H9 (cell line): ENCODE measurements around the gene DES. TPM values are rescaled to one million over a fixed set of nuclear protein-coding genes. Genes with fewer than 3 reads are reported as not detected.

Experiments used
- DNase-seq: peaks from one replicate; pipeline ENCODE4 v3.0.0-alpha.2; 2017
- H2AFZ ChIP-seq: one replicate; pipeline ENCODE4 v1.6.1; 2013; ENCODE audit warnings: mild to moderate bottlenecking, low read length, control low read depth, moderate library complexity
- H2AK5ac ChIP-seq: 2 replicates; pipeline ENCODE4 v1.6.1; 2013; ENCODE audit warnings: low read length, control low read depth, mixed read lengths; ENCODE audit not compliant: insufficient read length
- H2BK120ac ChIP-seq: one replicate; pipeline ENCODE4 v1.6.1; 2013; ENCODE audit warnings: low read depth, mild to moderate bottlenecking, low read length, control low read depth, inconsistent platforms; ENCODE audit not compliant: poor library complexity, severe bottlenecking
- H2BK12ac ChIP-seq: 2 replicates; pipeline ENCODE4 v1.6.1; 2013; ENCODE audit warnings: low read length, control low read depth, mixed read lengths, low read depth; ENCODE audit not compliant: insufficient read length
- H2BK15ac ChIP-seq: 2 replicates; pipeline ENCODE4 v1.6.1; 2013; ENCODE audit warnings: low read depth, low read length, control low read depth
- H2BK20ac ChIP-seq: one replicate; pipeline ENCODE4 v1.6.1; 2013; ENCODE audit warnings: low read depth, mild to moderate bottlenecking, low read length, control low read depth, inconsistent platforms; ENCODE audit not compliant: poor library complexity, severe bottlenecking
- H2BK5ac ChIP-seq: 2 replicates; pipeline ENCODE4 v1.6.1; 2013; ENCODE audit warnings: low read length, control low read depth, mixed read lengths; ENCODE audit not compliant: insufficient read length
- H3K14ac ChIP-seq: 2 replicates; pipeline ENCODE4 v1.6.1; 2013; ENCODE audit warnings: low read length, control low read depth; ENCODE audit not compliant: insufficient read depth
- H3K18ac ChIP-seq: 2 replicates; pipeline ENCODE4 v1.6.1; 2013; ENCODE audit warnings: low read depth, mild to moderate bottlenecking, mixed read lengths, low read length, control low read depth; ENCODE audit not compliant: insufficient read length
- H3K23ac ChIP-seq: 2 replicates; pipeline ENCODE4 v1.6.1; 2013; ENCODE audit warnings: low read length, control low read depth, mixed read lengths, low read depth; ENCODE audit not compliant: insufficient read length
- H3K23me2 ChIP-seq: 2 replicates; pipeline ENCODE4 v1.6.1; 2013; ENCODE audit warnings: low read depth, mild to moderate bottlenecking, mixed read lengths, low read length, control low read depth; ENCODE audit not compliant: insufficient read length, poor library complexity, severe bottlenecking
- H3K27ac ChIP-seq: 2 replicates; pipeline ENCODE4 v1.5.1; 2013; ENCODE audit warnings: low read length, control low read depth, mixed read lengths, low read depth; ENCODE audit not compliant: insufficient read length
- H3K27me3 ChIP-seq: 2 replicates; pipeline ENCODE4 v1.6.1; 2013; ENCODE audit warnings: low read length, control low read depth, inconsistent platforms; ENCODE audit not compliant: insufficient read depth
- H3K4ac ChIP-seq: 2 replicates; pipeline ENCODE4 v1.6.1; 2013; ENCODE audit warnings: low read depth, mild to moderate bottlenecking, control low read depth, inconsistent platforms, low read length, moderate library complexity
- H3K4me1 ChIP-seq: 2 replicates; pipeline ENCODE4 v1.6.1; 2013; ENCODE audit warnings: low read length, control low read depth, inconsistent platforms; ENCODE audit not compliant: insufficient read depth
- H3K4me2 ChIP-seq: 2 replicates; pipeline ENCODE4 v1.6.1; 2013; ENCODE audit warnings: low read length, control low read depth, mixed read lengths; ENCODE audit not compliant: insufficient read length, insufficient read depth
- H3K56ac ChIP-seq: 2 replicates; pipeline ENCODE4 v1.6.1; 2013; ENCODE audit warnings: low read depth, mild to moderate bottlenecking, mixed read lengths, low read length, control low read depth; ENCODE audit not compliant: insufficient read length
- H3K79me1 ChIP-seq: 2 replicates; pipeline ENCODE4 v1.6.1; 2013; ENCODE audit warnings: low read depth, mild to moderate bottlenecking, moderate library complexity, low read length, control low read depth, inconsistent platforms; ENCODE audit not compliant: insufficient read depth, poor library complexity, severe bottlenecking
- H3K79me2 ChIP-seq: 2 replicates; pipeline ENCODE4 v1.6.1; 2013; ENCODE audit warnings: low read length, control low read depth, inconsistent platforms; ENCODE audit not compliant: insufficient read depth
- H3K9ac ChIP-seq: 2 replicates; pipeline ENCODE4 v1.6.1; 2013; ENCODE audit warnings: low read length, control low read depth, mixed read lengths; ENCODE audit not compliant: insufficient read length; ENCODE audit errors: extremely low read depth
- H3K9me3 ChIP-seq: one replicate; pipeline ENCODE4 v1.6.1; 2013; ENCODE audit warnings: low read depth, low read length, inconsistent platforms; ENCODE audit not compliant: control insufficient read depth
- H3T11ph ChIP-seq: one replicate; pipeline ENCODE4 v1.6.1; 2013; ENCODE audit warnings: mild to moderate bottlenecking, low read length, control low read depth, inconsistent platforms
- H4K20me1 ChIP-seq: one replicate; pipeline ENCODE4 v1.6.1; 2013; ENCODE audit not compliant: control insufficient read depth, insufficient read length, insufficient read depth
- H4K5ac ChIP-seq: 2 replicates; pipeline ENCODE4 v1.6.1; 2013; ENCODE audit warnings: low read depth, mild to moderate bottlenecking, mixed read lengths, low read length, control low read depth; ENCODE audit not compliant: insufficient read length
- H4K8ac ChIP-seq: replicated peaks from 2 replicates; pipeline ENCODE4 v1.6.1; 2013; ENCODE audit warnings: low read length, control low read depth, mixed read lengths, low read depth; ENCODE audit not compliant: insufficient read length
- H4K91ac ChIP-seq: 2 replicates; pipeline ENCODE4 v1.6.1; 2013; ENCODE audit warnings: low read depth, mild to moderate bottlenecking, moderate library complexity, mixed read lengths, low read length, control low read depth; ENCODE audit not compliant: insufficient read length
- H3K27ac Mint-ChIP-seq, 3 experiments: 2 replicates in 2 of 3; 3 replicates in 1 of 3; pipeline ENCODE4 v1.8.0; 2020 to 2021; ENCODE audit warnings: mixed read lengths in 3 of 3, mild to moderate bottlenecking in 1 of 3, moderate library complexity in 1 of 3
- H3K27me3 Mint-ChIP-seq: 2 replicates; pipeline ENCODE4 v1.8.0; 2021; ENCODE audit warnings: low read depth, mild to moderate bottlenecking, moderate library complexity, mixed read lengths
- H3K36me3 Mint-ChIP-seq, 3 experiments: 2 replicates in 2 of 3; 3 replicates in 1 of 3; pipeline ENCODE4 v1.8.0; 2020 to 2021; ENCODE audit warnings: low read depth in 3 of 3, mixed read lengths in 3 of 3; ENCODE audit not compliant: insufficient read depth in 1 of 3
- H3K4me1 Mint-ChIP-seq, 2 experiments: 2 replicates each; pipeline ENCODE4 v1.8.0; 2020; ENCODE audit warnings: mixed read lengths in 2 of 2
- H3K4me3 Mint-ChIP-seq, 2 experiments: 2 replicates in 1 of 2; 3 replicates in 1 of 2; pipeline ENCODE4 v1.8.0; 2020 to 2021; ENCODE audit warnings: mild to moderate bottlenecking in 2 of 2, mixed read lengths in 2 of 2, moderate library complexity in 1 of 2
- H3K9me3 Mint-ChIP-seq, 2 experiments: 2 replicates in 1 of 2; 3 replicates in 1 of 2; pipeline ENCODE4 v1.8.0; 2020; ENCODE audit warnings: mild to moderate bottlenecking in 2 of 2, mixed read lengths in 2 of 2, moderate library complexity in 1 of 2
- WGBS: extraction: QIAGEN DNeasy Blood & Tissue Kit; methylation state at CpG from one replicate; pipeline ENCODE4 v1.1.7; 2013; ENCODE audit warnings: missing lambda C conversion rate, low lambda C conversion rate, mixed read lengths; ENCODE audit not compliant: insufficient read length; ENCODE audit errors: extremely low coverage; 5-methylcytosine and 5-hydroxymethylcytosine counted together
- total RNA-seq: library from RNA; stranded (reverse); gene quantifications from 2 replicates; pipeline ENCODE4 v1.2.1, GENCODE V29; 2021
- TF ChIP-seq, protein P1 (sequence below): fragments of 200-600 bp; sonication (generic); conservative IDR thresholded peaks from 3 replicates; pipeline ENCODE4 v1.8.0; 2021; ENCODE audit warnings: antibody characterized with exemption, mild to moderate bottlenecking

Gene DES
- total RNA-seq, 1 experiment from 2014 or later = 4.6 TPM

DNA sequence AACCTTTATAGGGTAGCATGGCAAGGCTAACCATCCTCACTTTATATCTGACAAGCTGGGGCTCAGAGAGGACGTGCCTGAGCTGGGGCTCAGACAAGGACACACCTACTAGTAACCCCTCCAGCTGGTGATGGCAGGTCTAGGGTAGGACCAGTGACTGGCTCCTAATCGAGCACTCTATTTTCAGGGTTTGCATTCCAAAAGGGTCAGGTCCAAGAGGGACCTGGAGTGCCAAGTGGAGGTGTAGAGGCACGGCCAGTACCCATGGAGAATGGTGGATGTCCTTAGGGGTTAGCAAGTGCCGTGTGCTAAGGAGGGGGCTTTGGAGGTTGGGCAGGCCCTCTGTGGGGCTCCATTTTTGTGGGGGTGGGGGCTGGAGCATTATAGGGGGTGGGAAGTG lies 1.2 kb upstream of the DES start:
- TF ChIP-seq, protein P1, sequence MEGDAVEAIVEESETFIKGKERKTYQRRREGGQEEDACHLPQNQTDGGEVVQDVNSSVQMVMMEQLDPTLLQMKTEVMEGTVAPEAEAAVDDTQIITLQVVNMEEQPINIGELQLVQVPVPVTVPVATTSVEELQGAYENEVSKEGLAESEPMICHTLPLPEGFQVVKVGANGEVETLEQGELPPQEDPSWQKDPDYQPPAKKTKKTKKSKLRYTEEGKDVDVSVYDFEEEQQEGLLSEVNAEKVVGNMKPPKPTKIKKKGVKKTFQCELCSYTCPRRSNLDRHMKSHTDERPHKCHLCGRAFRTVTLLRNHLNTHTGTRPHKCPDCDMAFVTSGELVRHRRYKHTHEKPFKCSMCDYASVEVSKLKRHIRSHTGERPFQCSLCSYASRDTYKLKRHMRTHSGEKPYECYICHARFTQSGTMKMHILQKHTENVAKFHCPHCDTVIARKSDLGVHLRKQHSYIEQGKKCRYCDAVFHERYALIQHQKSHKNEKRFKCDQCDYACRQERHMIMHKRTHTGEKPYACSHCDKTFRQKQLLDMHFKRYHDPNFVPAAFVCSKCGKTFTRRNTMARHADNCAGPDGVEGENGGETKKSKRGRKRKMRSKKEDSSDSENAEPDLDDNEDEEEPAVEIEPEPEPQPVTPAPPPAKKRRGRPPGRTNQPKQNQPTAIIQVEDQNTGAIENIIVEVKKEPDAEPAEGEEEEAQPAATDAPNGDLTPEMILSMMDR = no peak
- Mint-ChIP-seq H3K9me3 (peaks cover 6 to 8% of the 10 kb centered on the region in 2 experiments; a peak in 4 of 5 replicates), H3K36me3 (no peaks in the 10 kb centered on the region; a peak in 1 of 7 replicates), H3K27me3 (peaks cover 24% of the 10 kb centered on the region), H3K4me3 (no peak overlapping the region), H3K4me1 (peaks cover 31 to 35% of the 10 kb centered on the region in 2 experiments), H3K27ac (peak overlapping the region in 1 of 3 experiments; percentile 67; a peak in 1 of 7 replicates)
- Histone ChIP-seq H3K4me1 (peaks cover 13% of the 10 kb centered on the region; the same call in 1 of the 2 replicates), H3K9me3 (no peaks in the 10 kb centered on the region), H4K91ac (no peak overlapping the region), H2AK5ac (no peak overlapping the region), H3K79me1 (no peaks in the 10 kb centered on the region), H2BK12ac (no peak overlapping the region), H3K4me2 (no peak overlapping the region), H3K4ac (no peak overlapping the region), H3K27ac (no peak overlapping the region), H2AFZ (no peak overlapping the region), H3K14ac (no peak overlapping the region), H3K27me3 (no peaks in the 10 kb centered on the region; the same call in 1 of the 2 replicates), H3K23ac (no peak overlapping the region), H3K56ac (no peak overlapping the region), H3T11ph (no peak overlapping the region), H3K18ac (no peak overlapping the region), H3K79me2 (no peaks in the 10 kb centered on the region), H3K9ac (no peak overlapping the region), H3K23me2 (no peaks in the 10 kb centered on the region), H4K20me1 (no peaks in the 10 kb centered on the region), H2BK120ac (no peak overlapping the region), H4K8ac (no peak overlapping the region), H2BK5ac (no peak overlapping the region), H4K5ac (peak overlapping the region; percentile 23), H2BK15ac (no peak overlapping the region), H2BK20ac (no peak overlapping the region)
- DNase-seq = no peak
- no CpG with 5 or more reads among the region's 4 CpGs for WGBS
